ENCODE data around the gene WDR17.

DNA sequence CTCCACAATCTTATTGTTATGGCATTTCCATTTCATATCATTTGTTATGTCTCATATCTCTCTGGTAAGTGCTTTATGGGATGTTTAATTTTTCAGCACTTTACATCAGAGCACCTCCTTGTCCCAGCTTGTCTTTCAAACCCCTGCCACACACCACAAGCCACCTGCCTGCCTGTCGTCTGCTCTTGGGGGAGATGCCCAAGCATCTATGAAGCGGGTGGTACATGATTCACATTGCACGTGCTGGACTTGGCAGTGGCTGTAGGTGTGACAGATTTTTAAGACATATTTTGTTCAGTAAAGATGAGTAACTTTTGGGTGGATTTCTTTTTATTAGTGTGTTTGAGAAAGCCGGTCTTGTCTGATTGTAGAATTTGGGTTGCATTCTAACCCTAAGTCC, 143.9 kb downstream of the WDR17 start:
- TF ChIP-seq, protein P1, sequence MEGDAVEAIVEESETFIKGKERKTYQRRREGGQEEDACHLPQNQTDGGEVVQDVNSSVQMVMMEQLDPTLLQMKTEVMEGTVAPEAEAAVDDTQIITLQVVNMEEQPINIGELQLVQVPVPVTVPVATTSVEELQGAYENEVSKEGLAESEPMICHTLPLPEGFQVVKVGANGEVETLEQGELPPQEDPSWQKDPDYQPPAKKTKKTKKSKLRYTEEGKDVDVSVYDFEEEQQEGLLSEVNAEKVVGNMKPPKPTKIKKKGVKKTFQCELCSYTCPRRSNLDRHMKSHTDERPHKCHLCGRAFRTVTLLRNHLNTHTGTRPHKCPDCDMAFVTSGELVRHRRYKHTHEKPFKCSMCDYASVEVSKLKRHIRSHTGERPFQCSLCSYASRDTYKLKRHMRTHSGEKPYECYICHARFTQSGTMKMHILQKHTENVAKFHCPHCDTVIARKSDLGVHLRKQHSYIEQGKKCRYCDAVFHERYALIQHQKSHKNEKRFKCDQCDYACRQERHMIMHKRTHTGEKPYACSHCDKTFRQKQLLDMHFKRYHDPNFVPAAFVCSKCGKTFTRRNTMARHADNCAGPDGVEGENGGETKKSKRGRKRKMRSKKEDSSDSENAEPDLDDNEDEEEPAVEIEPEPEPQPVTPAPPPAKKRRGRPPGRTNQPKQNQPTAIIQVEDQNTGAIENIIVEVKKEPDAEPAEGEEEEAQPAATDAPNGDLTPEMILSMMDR (conservative IDR thresholded peaks at IDR 0.05; ENCODE audit: low read depth, low read length): no peak
- TF ChIP-seq EZH2 (IDR thresholded peaks at IDR 0.05; ENCODE audit: low read length, unreplicated experiment): no peak
